ENCODE measurements around the gene LARP4. TPM values are rescaled to one million over a fixed set of nuclear protein-coding genes. Genes with fewer than 3 reads are reported as not detected.
"Not testable (repeated sequence)": the region's sequence is repeated elsewhere in the genome, so short reads cannot be mapped to it uniquely, and the experiment has no call there.

Gene LARP4
- total RNA-seq, 1 donor = 37.6 TPM

- Histone ChIP-seq H3K4me3 (ENCODE audit: insufficient read depth, low read length) (no peak overlapping the region), H3K79me2 (ENCODE audit: insufficient read depth, low read length) (no peaks in the 10 kb centered on the region), H3K4me2 (ENCODE audit: insufficient read depth, low read length) (no peak overlapping the region), H3K27me3 (ENCODE audit: insufficient read depth, low read length) (no peaks in the 10 kb centered on the region), H2AFZ (ENCODE audit: low read length) (no peak overlapping the region), H3K36me3 (ENCODE audit: insufficient read depth, low read length) (peaks cover 45% of the 10 kb centered on the region), H3K27ac (ENCODE audit: low read depth, low read length) (no peak overlapping the region), H3K4me1 (ENCODE audit: insufficient read depth, low read length) (no peaks in the 10 kb centered on the region), H4K20me1 (ENCODE audit: insufficient read depth, low read length) (no peaks in the 10 kb centered on the region), H3K9me3 (ENCODE audit: low read depth, low read length) (no peaks in the 10 kb centered on the region)
- no peak for DNase-seq (ENCODE audit: insufficient read length, low spot score, missing footprints)
- TF ChIP-seq CTCF (IDR thresholded peaks at IDR 0.05; ENCODE audit: extremely low read depth, low read depth, low read length) = no peak
Measured at GRCh38 chr12:50477241-50477832, 76.7 kb downstream of the LARP4 start.

GRCh38 chr12:50482571-50482970 is 81.9 kb downstream of the LARP4 start:
- Histone ChIP-seq H3K79me2 (ENCODE audit: insufficient read depth, low read length) (no peaks in the 10 kb centered on the region), H3K4me2 (ENCODE audit: insufficient read depth, low read length) (no peak overlapping the region), H3K36me3 (ENCODE audit: insufficient read depth, low read length) (no peaks in the 10 kb centered on the region), H3K4me1 (ENCODE audit: insufficient read depth, low read length) (no peaks in the 10 kb centered on the region), H3K4me3 (ENCODE audit: insufficient read depth, low read length) (no peak overlapping the region), H3K9me3 (ENCODE audit: low read depth, low read length) (no peaks in the 10 kb centered on the region), H3K27ac (ENCODE audit: low read depth, low read length) (no peak overlapping the region), H3K27me3 (ENCODE audit: insufficient read depth, low read length) (no peaks in the 10 kb centered on the region), H4K20me1 (ENCODE audit: insufficient read depth, low read length) (no peaks in the 10 kb centered on the region), H2AFZ (ENCODE audit: low read length) (no peak overlapping the region)
- no peak for TF ChIP-seq CTCF (IDR thresholded peaks at IDR 0.05; ENCODE audit: extremely low read depth, low read depth, low read length)
- no peak for DNase-seq (ENCODE audit: insufficient read length, low spot score, missing footprints)

- TF ChIP-seq CTCF (IDR thresholded peaks at IDR 0.05; ENCODE audit: extremely low read depth, low read depth, low read length) = no peak
- Histone ChIP-seq H3K79me2 (ENCODE audit: insufficient read depth, low read length) (no peaks in the 10 kb centered on the region), H4K20me1 (ENCODE audit: insufficient read depth, low read length) (no peaks in the 10 kb centered on the region), H3K4me3 (ENCODE audit: insufficient read depth, low read length) (no peak overlapping the region), H3K27ac (ENCODE audit: low read depth, low read length) (no peak overlapping the region), H3K36me3 (ENCODE audit: insufficient read depth, low read length) (no peaks in the 10 kb centered on the region), H3K4me1 (ENCODE audit: insufficient read depth, low read length) (no peaks in the 10 kb centered on the region), H3K4me2 (ENCODE audit: insufficient read depth, low read length) (no peak overlapping the region), H3K27me3 (ENCODE audit: insufficient read depth, low read length) (no peaks in the 10 kb centered on the region), H3K9me3 (ENCODE audit: low read depth, low read length) (no peaks in the 10 kb centered on the region), H2AFZ (ENCODE audit: low read length) (no peak overlapping the region)
- DNase-seq (ENCODE audit: insufficient read length, low spot score, missing footprints) = no peak
Measured at GRCh38 chr12:50483488-50483887, 82.8 kb downstream of the LARP4 start.

- TF ChIP-seq CTCF (IDR thresholded peaks at IDR 0.05; ENCODE audit: extremely low read depth, low read depth, low read length) = no peak
- Histone ChIP-seq H4K20me1 (ENCODE audit: insufficient read depth, low read length) (no peaks in the 10 kb centered on the region), H3K27me3 (ENCODE audit: insufficient read depth, low read length) (no peaks in the 10 kb centered on the region), H2AFZ (ENCODE audit: low read length) (no peak overlapping the region), H3K4me1 (ENCODE audit: insufficient read depth, low read length) (no peaks in the 10 kb centered on the region), H3K9me3 (ENCODE audit: low read depth, low read length) (no peaks in the 10 kb centered on the region), H3K36me3 (ENCODE audit: insufficient read depth, low read length) (no peaks in the 10 kb centered on the region), H3K79me2 (ENCODE audit: insufficient read depth, low read length) (no peaks in the 10 kb centered on the region), H3K4me3 (ENCODE audit: insufficient read depth, low read length) (no peak overlapping the region), H3K27ac (ENCODE audit: low read depth, low read length) (no peak overlapping the region), H3K4me2 (ENCODE audit: insufficient read depth, low read length) (no peak overlapping the region)
- no peak for DNase-seq (ENCODE audit: insufficient read length, low spot score, missing footprints)
Measured at GRCh38 chr12:50488801-50489200, 88.1 kb downstream of the LARP4 start.

- not testable (repeated sequence) for H3K4me3 ChIP-seq (ENCODE audit: insufficient read depth, low read length); H3K27ac ChIP-seq (ENCODE audit: low read depth, low read length); DNase-seq (ENCODE audit: insufficient read length, low spot score, missing footprints); H3K36me3 ChIP-seq (ENCODE audit: insufficient read depth, low read length); H3K79me2 ChIP-seq (ENCODE audit: insufficient read depth, low read length); H3K4me2 ChIP-seq (ENCODE audit: insufficient read depth, low read length); H3K27me3 ChIP-seq (ENCODE audit: insufficient read depth, low read length); H2AFZ ChIP-seq (ENCODE audit: low read length); H4K20me1 ChIP-seq (ENCODE audit: insufficient read depth, low read length); H3K9me3 ChIP-seq (ENCODE audit: low read depth, low read length); H3K4me1 ChIP-seq (ENCODE audit: insufficient read depth, low read length)
Measured at GRCh38 chr12:50498119-50498518, 97.4 kb downstream of the LARP4 start.

All from osteoblast (primary cell).